ENCODE measurements around the gene SLC9A4. TPM values are rescaled to one million over a fixed set of nuclear protein-coding genes. Genes with fewer than 3 reads are reported as not detected.

The SLC9A4 gene
- total and polyA plus RNA-seq, 10 of the 15 experiments (the other 5 are each of a cell fraction or from before 2014, with no cell fraction given) = 0.10 TPM; not detected in 9

DNA sequence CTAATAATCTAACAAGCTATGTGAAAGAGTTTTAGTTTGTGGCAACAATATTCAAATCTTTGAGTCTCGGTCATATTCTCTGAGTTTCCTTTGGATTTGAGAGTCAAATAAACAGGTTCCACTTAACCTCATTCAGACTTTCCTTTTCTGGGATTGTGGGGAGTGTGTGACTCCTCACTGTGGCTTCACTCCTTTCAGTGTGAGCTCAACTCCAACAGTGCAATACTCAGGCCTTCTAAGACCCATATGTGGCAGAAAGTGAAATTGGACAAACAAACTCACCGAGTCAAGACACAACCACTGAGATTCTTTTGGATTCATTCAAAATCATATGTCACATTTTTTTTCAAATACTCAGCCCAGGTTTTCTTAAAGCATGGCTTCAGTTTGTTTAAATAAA lies 25.4 kb downstream of the SLC9A4 start:
- CTCF ChIA-PET = interaction anchor here (0.8 to 3.2 kb wide), 2 partner anchors 9 to 26 kb away, joined by 3 to 10 read pairs; partner anchors contain the start of gene SLC9A4
- FAIRE-seq (peak; percentile 49), ATAC-seq (peak; percentile 32; the same call in 1 of the 3 replicates), DNase-seq (ENCODE audit: low read depth, low spot score) (no peak)
- intact Hi-C loops (cut with micrococcal nuclease; ENCODE audit: unreplicated experiment) = no loop called here
- Histone ChIP-seq H3K79me2 (ENCODE audit: control insufficient read depth, insufficient read depth, low read length) (no peaks in the 10 kb centered on the region), H3K9ac (ENCODE audit: control insufficient read depth, insufficient read depth, low read length) (no peak overlapping the region), H3K27ac (ENCODE audit: control insufficient read depth, insufficient read depth) (no peak overlapping the region), H3K4me2 (ENCODE audit: control insufficient read depth, insufficient read depth) (no peak overlapping the region), H3K4me1 (ENCODE audit: control insufficient read depth, insufficient read depth, low read length) (no peaks in the 10 kb centered on the region), H3K36me3 (ENCODE audit: control insufficient read depth in 2 of 2, insufficient read depth in 2 of 2, low read length in 1 of 2) (no peaks in the 10 kb centered on the region), H4K20me1 (ENCODE audit: control insufficient read depth, insufficient read depth) (no peaks in the 10 kb centered on the region), H3K4me3 (no peak overlapping the region), H3K9me3 (replicated peaks; ENCODE audit: control insufficient read depth, insufficient read depth, low read length) (peaks cover 1% of the 10 kb centered on the region; the same call in 1 of the 3 replicates), H2AFZ (ENCODE audit: control insufficient read depth, low read depth, low read length) (no peak overlapping the region), H3K27me3 (replicated peaks in 1 of 2; ENCODE audit: control insufficient read depth in 2 of 2, insufficient read depth in 2 of 2, low read length in 1 of 2) (no peaks in the 10 kb centered on the region; a peak in 1 of 4 replicates)
- POLR2A ChIA-PET = no interaction called here
- SMC1A ChIA-PET (ENCODE audit: uncharacterized antibody, unreplicated experiment) = interaction anchor here (1.1 kb wide), 1 partner anchor 64 kb away, joined by 3 read pairs; no protein-coding TSS in a partner anchor
- no TSS peak for BruUV-seq (replicated peaks)
- in situ Hi-C loops (cut with MboI) = no loop called here
- RAD21 ChIA-PET (ENCODE audit: unreplicated experiment) = no interaction called here
- WGBS (ENCODE audit: insufficient coverage, insufficient replicate concordance, low lambda C conversion rate, missing lambda C conversion rate) = 0% methylated on average over 2 of the region's 2 CpGs
- TF ChIP-seq MYB (IDR thresholded peaks at IDR 0.05; ENCODE audit: borderline replicate concordance, low read depth, low read length) (no peak), MTA3 (IDR thresholded peaks at IDR 0.05; ENCODE audit: borderline replicate concordance, low read length) (no peak), BRCA1 (IDR thresholded peaks at IDR 0.05; ENCODE audit: low read depth, low read length) (no peak), NFYA (IDR thresholded peaks at IDR 0.05; ENCODE audit: borderline replicate concordance, low read depth, low read length) (no peak), SREBF2 (IDR thresholded peaks at IDR 0.05; ENCODE audit: low read length) (no peak), ZNF622 (IDR thresholded peaks at IDR 0.05) (no peak), TCF7 (IDR thresholded peaks at IDR 0.05; ENCODE audit: borderline replicate concordance) (no peak), ESRRA (IDR thresholded peaks at IDR 0.05; ENCODE audit: low read length) (no peak), TCF3 (IDR thresholded peaks at IDR 0.05; ENCODE audit: borderline replicate concordance, insufficient read depth, low read depth, low read length) (no peak), CBFB (IDR thresholded peaks at IDR 0.05; ENCODE audit: low read depth) (no peak)
- TF ChIP-seq, protein P1, sequence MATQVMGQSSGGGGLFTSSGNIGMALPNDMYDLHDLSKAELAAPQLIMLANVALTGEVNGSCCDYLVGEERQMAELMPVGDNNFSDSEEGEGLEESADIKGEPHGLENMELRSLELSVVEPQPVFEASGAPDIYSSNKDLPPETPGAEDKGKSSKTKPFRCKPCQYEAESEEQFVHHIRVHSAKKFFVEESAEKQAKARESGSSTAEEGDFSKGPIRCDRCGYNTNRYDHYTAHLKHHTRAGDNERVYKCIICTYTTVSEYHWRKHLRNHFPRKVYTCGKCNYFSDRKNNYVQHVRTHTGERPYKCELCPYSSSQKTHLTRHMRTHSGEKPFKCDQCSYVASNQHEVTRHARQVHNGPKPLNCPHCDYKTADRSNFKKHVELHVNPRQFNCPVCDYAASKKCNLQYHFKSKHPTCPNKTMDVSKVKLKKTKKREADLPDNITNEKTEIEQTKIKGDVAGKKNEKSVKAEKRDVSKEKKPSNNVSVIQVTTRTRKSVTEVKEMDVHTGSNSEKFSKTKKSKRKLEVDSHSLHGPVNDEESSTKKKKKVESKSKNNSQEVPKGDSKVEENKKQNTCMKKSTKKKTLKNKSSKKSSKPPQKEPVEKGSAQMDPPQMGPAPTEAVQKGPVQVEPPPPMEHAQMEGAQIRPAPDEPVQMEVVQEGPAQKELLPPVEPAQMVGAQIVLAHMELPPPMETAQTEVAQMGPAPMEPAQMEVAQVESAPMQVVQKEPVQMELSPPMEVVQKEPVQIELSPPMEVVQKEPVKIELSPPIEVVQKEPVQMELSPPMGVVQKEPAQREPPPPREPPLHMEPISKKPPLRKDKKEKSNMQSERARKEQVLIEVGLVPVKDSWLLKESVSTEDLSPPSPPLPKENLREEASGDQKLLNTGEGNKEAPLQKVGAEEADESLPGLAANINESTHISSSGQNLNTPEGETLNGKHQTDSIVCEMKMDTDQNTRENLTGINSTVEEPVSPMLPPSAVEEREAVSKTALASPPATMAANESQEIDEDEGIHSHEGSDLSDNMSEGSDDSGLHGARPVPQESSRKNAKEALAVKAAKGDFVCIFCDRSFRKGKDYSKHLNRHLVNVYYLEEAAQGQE (IDR thresholded peaks at IDR 0.05; ENCODE audit: low read depth, low read length) = no peak
- TF ChIP-seq, protein P2, sequence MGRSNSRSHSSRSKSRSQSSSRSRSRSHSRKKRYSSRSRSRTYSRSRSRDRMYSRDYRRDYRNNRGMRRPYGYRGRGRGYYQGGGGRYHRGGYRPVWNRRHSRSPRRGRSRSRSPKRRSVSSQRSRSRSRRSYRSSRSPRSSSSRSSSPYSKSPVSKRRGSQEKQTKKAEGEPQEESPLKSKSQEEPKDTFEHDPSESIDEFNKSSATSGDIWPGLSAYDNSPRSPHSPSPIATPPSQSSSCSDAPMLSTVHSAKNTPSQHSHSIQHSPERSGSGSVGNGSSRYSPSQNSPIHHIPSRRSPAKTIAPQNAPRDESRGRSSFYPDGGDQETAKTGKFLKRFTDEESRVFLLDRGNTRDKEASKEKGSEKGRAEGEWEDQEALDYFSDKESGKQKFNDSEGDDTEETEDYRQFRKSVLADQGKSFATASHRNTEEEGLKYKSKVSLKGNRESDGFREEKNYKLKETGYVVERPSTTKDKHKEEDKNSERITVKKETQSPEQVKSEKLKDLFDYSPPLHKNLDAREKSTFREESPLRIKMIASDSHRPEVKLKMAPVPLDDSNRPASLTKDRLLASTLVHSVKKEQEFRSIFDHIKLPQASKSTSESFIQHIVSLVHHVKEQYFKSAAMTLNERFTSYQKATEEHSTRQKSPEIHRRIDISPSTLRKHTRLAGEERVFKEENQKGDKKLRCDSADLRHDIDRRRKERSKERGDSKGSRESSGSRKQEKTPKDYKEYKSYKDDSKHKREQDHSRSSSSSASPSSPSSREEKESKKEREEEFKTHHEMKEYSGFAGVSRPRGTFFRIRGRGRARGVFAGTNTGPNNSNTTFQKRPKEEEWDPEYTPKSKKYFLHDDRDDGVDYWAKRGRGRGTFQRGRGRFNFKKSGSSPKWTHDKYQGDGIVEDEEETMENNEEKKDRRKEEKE (IDR thresholded peaks at IDR 0.05) = no peak
